GM19438 (cell line): ENCODE measurements around the gene HELZ2.

Source experiments
- ATAC-seq: cut with Tn5 transposase; IDR thresholded peaks from one replicate; pipeline ENCODE4 v1.9.1; 2021; ENCODE audit warnings: low read depth; ENCODE audit not compliant: unreplicated experiment

HELZ2 gene

GRCh38 chr20:63539441-63540370 lies 34.3 kb downstream of the HELZ2 start:
- ATAC-seq, result no peak

DNA sequence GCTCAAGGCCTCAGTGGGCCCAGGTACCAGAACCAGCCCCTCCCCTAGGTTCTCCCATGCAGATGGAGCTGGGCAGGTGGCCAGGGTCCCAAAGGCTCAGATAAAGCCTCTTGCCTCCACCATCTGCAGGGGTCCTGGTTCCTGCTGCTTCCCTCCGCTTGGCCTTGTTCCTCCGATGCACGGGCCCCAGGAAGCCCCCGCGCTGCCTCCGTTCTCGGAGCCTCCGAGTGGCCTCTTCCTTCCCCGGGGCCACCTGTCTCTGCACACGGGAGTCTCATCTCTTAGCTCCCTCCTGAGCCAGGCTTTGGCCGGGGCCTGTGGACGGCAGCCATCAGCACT lies 35.0 kb downstream of the HELZ2 start:
- no peak for ATAC-seq

GRCh38 chr20:63538204-63539091 lies 35.6 kb downstream of the HELZ2 start:
- no peak for ATAC-seq

GRCh38 chr20:63537525-63538203 lies 36.4 kb downstream of the HELZ2 start:
- peak; percentile 83 for ATAC-seq

- ATAC-seq, result peak; percentile 16
Measured at GRCh38 chr20:63536997-63537524, 37.0 kb downstream of the HELZ2 start, which contains the start of gene PTK6. Gene PTK6 (minus strand): TSS chr20:63537376. CDS start chr20:63537314, 62 bp downstream.

DNA sequence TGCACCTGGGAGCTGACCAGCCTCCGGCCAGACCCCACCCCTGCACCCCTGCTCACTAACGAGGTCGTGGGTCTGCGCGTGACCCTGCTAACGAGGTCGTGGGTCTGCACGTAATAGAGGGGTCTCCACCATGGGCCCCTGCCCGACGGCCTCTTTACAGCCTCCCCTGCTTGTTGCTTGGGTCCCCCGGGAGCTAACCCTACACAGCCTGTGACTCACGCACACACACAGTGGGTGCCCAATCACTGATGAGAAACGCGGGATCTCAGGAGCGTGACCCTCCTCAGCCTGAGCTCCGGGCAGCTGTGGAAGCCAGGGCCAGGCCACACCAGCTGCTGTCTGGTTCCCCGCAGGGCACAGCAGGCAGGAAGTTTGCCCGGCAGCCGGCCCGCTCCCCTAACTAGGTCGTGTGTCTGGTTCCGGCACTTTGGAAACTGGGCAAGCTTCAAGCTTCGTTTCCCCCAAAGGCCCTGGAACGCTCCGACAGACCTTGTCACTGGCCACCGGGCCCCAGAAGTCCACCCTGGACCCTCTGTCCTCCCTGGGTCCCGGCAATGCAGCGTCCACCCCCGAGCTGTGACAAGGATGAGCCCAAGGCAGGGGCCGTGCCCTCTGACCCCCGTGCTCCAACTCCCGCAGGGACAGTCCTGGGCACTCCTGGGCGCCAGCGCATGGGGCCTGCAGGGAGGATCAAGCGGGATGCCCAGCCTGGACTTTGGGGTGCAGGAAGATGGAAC lies 37.6 kb downstream of the HELZ2 start:
- ATAC-seq, result no peak

DNA sequence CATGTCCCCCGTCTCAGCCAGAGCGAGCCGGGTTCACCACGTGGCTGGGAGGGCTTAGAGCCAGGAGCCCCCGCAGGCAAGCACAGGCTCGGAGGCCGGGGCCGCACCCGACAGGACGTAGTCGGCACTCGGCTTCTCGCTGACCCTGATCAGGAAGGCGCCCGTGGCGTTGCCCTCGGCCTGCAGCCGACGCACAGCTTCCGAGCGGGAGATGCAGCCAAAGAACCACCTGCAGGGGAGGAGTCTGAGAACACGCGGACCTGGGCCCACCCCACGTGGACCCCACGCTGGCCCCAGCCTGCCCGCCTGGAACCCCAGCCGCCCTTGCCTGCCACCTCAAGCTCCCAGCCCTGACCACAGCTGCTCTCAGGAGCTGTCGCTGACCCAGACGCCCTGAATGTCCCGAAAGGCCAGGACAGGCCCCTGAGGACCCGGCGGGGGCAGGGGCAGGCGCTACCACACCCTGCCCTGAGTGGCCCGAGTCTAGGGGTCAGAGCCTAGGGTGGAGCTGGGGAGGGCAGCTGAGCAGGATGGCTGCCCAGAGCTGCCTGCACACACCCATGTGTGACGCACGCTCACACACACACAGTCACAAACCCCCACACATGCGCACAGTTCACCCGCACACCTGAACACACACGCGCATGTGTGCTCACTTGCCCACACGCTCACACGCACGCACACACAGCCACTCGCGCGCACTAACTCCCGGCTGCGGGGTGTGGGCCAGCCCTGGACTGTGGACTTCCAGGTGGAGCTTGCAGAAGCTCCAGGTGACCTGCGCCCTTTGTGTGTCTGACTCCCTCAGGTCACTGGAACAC lies 39.0 kb downstream of the HELZ2 start:
- no peak for ATAC-seq

DNA sequence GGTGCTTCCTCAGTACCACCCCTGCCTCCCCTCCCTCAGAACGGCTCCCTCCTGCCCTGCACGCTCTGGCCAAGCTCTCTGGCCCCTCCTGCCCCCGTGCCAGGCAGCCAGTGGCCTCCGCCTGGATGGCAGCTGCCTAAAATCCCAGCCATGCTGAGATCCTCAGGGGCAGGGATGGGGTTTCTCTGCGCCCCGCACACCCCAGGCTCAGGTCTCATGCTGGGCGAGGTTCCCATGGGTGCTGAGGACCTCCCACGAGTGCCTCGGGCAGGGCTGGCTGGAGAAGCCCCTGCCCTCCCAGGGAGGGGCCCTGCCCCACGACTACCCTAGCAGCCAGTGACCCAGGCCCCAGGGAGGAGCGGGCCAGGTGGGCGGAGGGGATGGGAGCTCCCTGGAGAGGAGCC lies 39.6 kb downstream of the HELZ2 start:
- ATAC-seq, result no peak

- ATAC-seq, result no peak
Measured at GRCh38 chr20:63533871-63534393, 40.1 kb downstream of the HELZ2 start.

GRCh38 chr20:63533388-63533787 lies 40.7 kb downstream of the HELZ2 start:
- no peak for ATAC-seq

DNA sequence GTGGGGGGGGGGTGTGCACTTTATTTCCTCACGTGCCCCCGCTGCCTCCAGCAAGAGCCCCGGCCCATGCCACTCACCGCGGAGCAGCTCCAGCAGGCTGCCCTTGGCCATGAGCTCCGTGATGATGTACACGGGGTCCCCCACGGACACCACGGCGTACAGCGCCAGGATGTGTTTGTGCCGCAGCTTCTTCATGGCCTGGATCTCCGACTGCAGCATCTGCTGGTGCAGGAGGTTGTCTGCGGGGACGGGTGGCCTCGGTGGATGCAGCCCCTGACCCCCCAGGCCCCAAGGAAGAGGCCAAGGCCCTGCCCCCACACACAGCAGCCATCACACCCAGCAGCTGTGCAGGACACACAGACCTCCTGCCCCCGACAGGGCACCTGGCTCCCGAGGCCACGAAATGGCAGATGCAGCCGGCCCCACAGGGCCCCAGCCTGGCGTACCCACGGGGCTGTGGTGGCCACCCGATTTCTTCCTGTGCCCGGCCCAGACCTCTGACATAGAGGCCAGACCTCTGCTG lies 41.5 kb downstream of the HELZ2 start:
- ATAC-seq, result no peak

DNA sequence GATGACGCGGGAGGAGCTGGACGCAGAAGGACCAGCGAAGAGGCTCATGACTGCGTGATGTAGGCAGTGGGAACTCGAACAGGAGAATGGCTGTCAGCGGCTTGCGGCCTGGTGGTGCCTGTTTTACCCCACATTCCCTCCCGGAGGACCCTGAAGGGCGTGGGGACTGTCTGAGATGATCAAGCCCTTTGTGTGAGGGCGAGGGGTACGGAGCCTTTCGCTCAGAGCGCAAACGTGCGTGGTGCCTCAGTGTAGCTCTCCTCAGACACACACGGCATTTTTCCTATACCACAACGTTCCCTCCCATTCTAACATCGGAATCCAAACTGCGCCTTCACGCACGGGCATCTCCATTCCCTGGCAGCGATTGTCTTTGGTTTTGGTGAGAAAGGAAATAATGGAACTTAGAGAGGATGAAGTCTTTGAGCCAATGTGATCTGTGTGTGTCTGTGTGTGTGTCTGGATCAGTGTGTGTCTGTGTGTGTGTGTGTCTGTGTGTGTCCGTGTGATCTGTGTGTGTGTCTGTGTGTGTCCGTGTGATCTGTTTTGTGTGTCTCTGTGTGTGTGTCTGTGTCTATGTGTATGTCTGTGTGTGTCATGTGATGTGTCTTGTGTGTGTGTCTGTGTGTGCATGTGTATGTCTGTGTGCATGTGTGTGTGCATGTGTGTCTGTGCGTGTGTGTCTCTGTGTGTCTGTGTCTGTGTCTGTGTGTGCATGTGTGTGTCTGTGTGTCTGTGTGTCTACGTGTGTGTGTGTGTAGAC lies 42.2 kb downstream of the HELZ2 start:
- no peak for ATAC-seq

- no peak for ATAC-seq
Measured at GRCh38 chr20:63530788-63531160, 43.3 kb downstream of the HELZ2 start.

DNA sequence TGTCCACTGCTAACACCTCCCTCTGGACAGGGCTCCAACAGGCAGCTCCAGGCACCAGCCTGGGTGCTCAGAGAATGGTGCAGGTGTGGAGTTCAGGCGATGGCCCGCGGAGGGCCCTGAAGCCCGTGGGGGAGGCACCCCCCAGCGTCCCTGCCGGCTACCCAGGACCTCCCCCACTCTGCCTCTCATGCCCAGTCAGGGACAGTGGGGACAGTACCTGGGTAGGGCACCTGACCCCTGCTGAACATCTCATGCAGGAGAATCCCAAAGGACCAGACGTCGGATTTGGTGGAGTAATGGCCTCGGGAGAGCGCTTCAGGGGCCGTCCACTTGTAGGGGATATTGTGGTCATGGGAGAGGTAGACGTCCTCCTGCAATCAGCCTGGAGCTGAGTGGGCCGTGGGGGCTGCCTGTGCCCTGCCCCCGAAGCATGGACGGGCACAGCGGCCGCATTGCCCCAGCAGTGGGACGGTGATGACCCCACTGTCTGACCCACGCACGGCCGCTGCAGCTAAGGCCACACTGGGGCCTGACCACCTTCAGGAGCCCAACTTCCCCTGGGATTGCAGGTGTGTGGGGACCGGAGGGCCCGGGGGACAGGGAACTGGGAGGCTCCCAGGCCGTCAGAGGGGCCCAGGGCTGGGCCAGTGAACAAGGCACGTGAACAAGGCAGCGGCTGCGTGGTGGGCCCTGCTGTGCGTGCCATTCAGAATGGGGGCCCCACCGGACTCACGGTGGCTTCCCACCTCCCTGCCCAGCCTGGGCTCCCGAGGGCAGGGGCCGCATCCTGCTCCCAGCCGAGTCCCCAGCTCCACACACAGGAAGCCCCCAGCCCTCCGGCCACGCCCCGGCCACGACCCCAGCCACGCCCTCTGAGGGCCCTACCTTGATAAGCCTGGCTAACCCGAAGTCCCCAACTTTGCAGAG lies 43.9 kb downstream of the HELZ2 start:
- ATAC-seq, result no peak

DNA sequence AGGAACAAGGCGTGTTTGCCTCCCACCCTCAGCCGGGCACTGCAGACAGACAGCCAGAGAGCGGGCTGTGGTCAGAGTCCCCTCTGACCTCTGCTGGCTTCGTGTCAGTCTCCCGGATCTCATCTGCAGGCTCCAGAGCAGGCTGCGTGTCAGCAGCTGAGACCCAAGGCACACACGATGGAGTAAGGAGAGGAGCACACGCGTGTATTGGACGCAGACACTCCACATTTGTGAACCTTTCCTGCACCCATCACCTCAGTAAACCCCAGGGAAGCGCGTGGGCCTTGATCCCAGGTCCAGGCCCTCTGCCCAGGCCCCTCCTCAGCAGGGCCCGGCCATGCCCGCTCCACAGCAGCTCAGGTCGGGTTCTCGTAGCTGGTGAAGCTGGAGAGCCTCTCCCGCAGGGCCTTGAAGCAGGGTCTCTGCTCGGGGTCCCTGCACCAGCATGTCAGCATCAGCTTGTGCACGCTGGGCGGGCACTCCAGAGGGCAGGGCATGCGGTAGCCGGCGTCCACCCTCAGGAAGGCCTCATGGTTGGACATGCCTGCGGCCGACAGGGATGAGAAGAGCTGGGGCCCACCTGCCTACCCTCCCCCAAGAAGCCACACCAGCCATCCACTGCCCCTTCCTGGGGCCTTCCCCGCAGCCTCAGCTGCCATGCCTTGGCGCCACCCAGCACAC lies 44.7 kb downstream of the HELZ2 start:
- no peak for ATAC-seq

DNA sequence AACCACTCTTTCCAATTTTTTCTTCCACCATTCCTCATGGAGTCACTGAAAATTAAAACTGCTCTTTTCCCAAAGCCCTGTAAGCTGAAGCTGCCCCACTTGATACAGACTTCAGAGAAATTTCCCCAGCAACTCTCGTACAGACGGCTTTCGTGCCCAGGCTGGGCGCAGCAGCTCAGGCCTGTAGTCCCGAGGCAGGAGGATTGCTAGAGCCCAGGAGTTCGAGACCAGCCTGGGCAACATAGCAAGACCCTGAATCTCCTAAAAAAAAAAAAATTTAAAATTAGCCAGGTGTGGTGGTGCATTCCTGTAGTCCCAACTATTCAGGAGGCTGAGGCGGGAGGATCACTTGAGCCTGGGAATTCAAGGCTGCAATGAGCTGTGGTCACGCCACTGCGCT lies 46.9 kb downstream of the HELZ2 start:
- no peak for ATAC-seq
